OCI-LY3 (cell line): Measurements from ENCODE around the gene ZFPL1.

ENCODE experiments used
- EZH2phosphoT487 ChIP-seq: fragments of 200-600 bp; shearing (Covaris generic); IDR thresholded peaks from 2 replicates; pipeline ENCODE4 v1.6.1; 2018; ENCODE audit warnings: antibody characterized with exemption, mixed run types, low read depth
- TF ChIP-seq, protein P1 (sequence below): fragments of 200-600, 300-600 bp; sonication (generic); IDR thresholded peaks from 2 replicates; pipeline ENCODE4 v1.5.1; 2014; ENCODE audit warnings: antibody characterized with exemption, low read length, low read depth

DNA sequence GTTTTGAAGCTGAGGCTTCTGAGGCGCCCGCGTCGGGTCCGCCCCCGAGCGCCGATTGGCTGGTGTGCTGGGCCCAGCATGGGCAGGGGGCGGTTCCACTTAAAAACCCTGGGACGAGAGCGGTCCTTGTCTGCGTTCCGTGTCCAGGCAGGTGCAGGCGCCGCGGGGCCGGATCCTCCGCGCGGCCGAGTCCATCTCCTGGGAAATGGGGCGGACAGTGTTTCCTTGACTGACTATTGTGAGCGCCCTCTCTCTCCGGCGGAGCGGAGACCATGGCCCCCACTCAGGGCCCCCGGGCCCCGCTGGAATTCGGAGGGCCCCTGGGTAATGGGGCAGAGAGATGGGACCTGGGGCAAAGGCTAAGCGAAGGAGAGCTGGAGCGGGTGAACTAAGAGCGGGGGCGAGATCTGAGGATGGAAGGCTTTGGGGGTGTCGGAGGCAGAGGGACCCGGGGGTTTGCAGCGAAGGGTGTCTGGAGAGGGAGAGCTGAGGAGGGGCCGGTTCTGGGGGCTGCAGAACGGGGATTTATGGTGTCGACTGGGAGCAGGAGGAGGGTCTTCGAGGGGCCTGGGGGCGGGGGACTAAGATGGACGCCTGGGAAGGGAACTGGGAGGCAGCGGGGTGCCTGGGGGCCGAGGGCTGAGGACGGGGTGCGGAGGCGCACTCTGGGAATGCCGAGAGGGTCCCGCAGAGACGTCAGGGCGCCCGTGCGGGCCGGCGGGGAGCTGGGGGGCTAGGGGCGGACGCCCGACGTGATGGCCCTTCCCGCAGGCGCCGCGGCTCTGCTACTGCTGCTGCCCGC, 27.9 kb downstream of the ZFPL1 start, which contains the start of gene TM7SF2:
- TF ChIP-seq, protein P1, sequence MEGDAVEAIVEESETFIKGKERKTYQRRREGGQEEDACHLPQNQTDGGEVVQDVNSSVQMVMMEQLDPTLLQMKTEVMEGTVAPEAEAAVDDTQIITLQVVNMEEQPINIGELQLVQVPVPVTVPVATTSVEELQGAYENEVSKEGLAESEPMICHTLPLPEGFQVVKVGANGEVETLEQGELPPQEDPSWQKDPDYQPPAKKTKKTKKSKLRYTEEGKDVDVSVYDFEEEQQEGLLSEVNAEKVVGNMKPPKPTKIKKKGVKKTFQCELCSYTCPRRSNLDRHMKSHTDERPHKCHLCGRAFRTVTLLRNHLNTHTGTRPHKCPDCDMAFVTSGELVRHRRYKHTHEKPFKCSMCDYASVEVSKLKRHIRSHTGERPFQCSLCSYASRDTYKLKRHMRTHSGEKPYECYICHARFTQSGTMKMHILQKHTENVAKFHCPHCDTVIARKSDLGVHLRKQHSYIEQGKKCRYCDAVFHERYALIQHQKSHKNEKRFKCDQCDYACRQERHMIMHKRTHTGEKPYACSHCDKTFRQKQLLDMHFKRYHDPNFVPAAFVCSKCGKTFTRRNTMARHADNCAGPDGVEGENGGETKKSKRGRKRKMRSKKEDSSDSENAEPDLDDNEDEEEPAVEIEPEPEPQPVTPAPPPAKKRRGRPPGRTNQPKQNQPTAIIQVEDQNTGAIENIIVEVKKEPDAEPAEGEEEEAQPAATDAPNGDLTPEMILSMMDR = no peak
- no peak for TF ChIP-seq EZH2phosphoT487
